HepG2 (cell line): Measurements from ENCODE around the gene PRKCZ. TPM values are rescaled to one million over a fixed set of nuclear protein-coding genes. Genes with fewer than 3 reads are reported as not detected.

Source experiments
- ATF4 ChIP-seq, 2 experiments: fragments of 450-650 bp in 1 of 2; sonication (generic) in 1 of 2; formaldehyde crosslinking; IDR thresholded peaks; 2 replicates each; pipeline versions ENCODE4 v1.5.0 to v1.8.0; 2020 to 2022; ENCODE audit warnings: mild to moderate bottlenecking in 1 of 2, missing genetic modification reagents in 1 of 2
- ELF3 ChIP-seq: IDR thresholded peaks from 2 replicates; pipeline ENCODE4 v1.6.1; 2016; ENCODE audit warnings: missing genetic modification reagents, missing compliant biosample characterization
- FOXP4 ChIP-seq: sonication (generic); formaldehyde crosslinking; IDR thresholded peaks from 2 replicates; pipeline ENCODE4 v1.4.0; 2020; ENCODE audit warnings: missing genetic modification reagents
- HBP1 ChIP-seq: IDR thresholded peaks from 2 replicates; pipeline ENCODE4 v1.6.1; 2016; ENCODE audit warnings: low read depth, control low read depth
- KDM6A ChIP-seq: IDR thresholded peaks from 2 replicates; pipeline ENCODE4 v1.6.1; 2016; ENCODE audit warnings: low read depth
- KLF15 ChIP-seq: sonication (generic); formaldehyde crosslinking; IDR thresholded peaks from 2 replicates; pipeline ENCODE4 v1.8.1; 2023; ENCODE audit warnings: borderline replicate concordance, mild to moderate bottlenecking, inconsistent platforms, missing genetic modification reagents, mixed read lengths
- KLF9 ChIP-seq: IDR thresholded peaks from 2 replicates; pipeline ENCODE4 v1.6.1; 2016; ENCODE audit warnings: low read depth
- MXI1 ChIP-seq: IDR thresholded peaks from 3 replicates; pipeline ENCODE4 v1.6.1; 2012; ENCODE audit warnings: low read depth, low read length, inconsistent platforms, borderline replicate concordance
- PAXIP1 ChIP-seq: sonication (generic); formaldehyde crosslinking; conservative IDR thresholded peaks from 2 replicates; pipeline ENCODE4 v1.4.0; 2020; ENCODE audit warnings: mild to moderate bottlenecking, missing genetic modification reagents, moderate library complexity
- SKI ChIP-seq: fragments of 450-650 bp; IDR thresholded peaks from one replicate; pipeline ENCODE4 v1.6.1; 2018; ENCODE audit warnings: mild to moderate bottlenecking; ENCODE audit not compliant: partially characterized antibody
- SOX13 ChIP-seq, 3 experiments: fragments of 450-650 bp in 1 of 3; sonication (generic) in 1 of 3; formaldehyde crosslinking in 1 of 3; IDR thresholded peaks in 2 of 3; conservative IDR thresholded peaks in 1 of 3; 2 replicates each; pipeline versions ENCODE4 v1.5.0 to v1.6.1; 2016 to 2020; ENCODE audit warnings: antibody characterized with exemption in 1 of 3, mild to moderate bottlenecking in 1 of 3, missing compliant biosample characterization in 1 of 3, missing genetic modification reagents in 1 of 3, moderate library complexity in 1 of 3
- TEAD3 ChIP-seq: optimal IDR thresholded peaks from 2 replicates; pipeline ENCODE3; 2016; ENCODE audit warnings: borderline replicate concordance
- ZBTB25 ChIP-seq: IDR thresholded peaks from 2 replicates; pipeline ENCODE4 v1.6.1; 2018; ENCODE audit warnings: missing genetic modification reagents
- ZNF513 ChIP-seq: sonication (generic); formaldehyde crosslinking; conservative IDR thresholded peaks from 2 replicates; pipeline ENCODE4 v1.5.0; 2020; ENCODE audit warnings: missing genetic modification reagents
- ZNF740 ChIP-seq: sonication (generic); formaldehyde crosslinking; IDR thresholded peaks from 2 replicates; pipeline ENCODE4 v1.4.0; 2020; ENCODE audit warnings: missing genetic modification reagents
- polyA plus RNA-seq, 8 experiments: library from polyadenylated mRNA; depleted of rRNA in 3 of 8; stranded (reverse) in 7 of 8; unstranded in 1 of 8; fragments of >200 nt; fragmentation: Illumina TruSeq in 4 of 8; extraction: Trizol in 4 of 8; gene quantifications; 2 replicates each; pipeline versions ENCODE4 v1.2.1 to v1.2.3, GENCODE V29; 2011 to 2016; ENCODE audit warnings: low read depth in 4 of 8, missing spikeins in 1 of 8, mixed read lengths in 1 of 8; ENCODE audit not compliant: insufficient read depth in 1 of 8
- total RNA-seq, 5 experiments: library from RNA; depleted of rRNA; stranded (reverse); fragments of >200 nt; fragmentation: Illumina TruSeq; extraction: Trizol; gene quantifications; 2 replicates each; pipeline ENCODE4 v1.2.3, GENCODE V29; 2016; ENCODE audit warnings: low read depth in 1 of 5

PRKCZ gene
- total and polyA plus RNA-seq, 2 of the 13 experiments (the other 11 are each of a cell fraction or from before 2014, with no cell fraction given) = 34.7 to 85.2 TPM

GRCh38 chr1:2208309-2209239, 158.4 kb downstream of the PRKCZ start (continued):
- TF ChIP-seq HBP1 (CRISPR knock-in tag) (no peak), PAXIP1 (CRISPR knock-in tag) (peak; percentile 72), KLF9 (no peak), ZNF740 (CRISPR knock-in tag) (peak; percentile 1; the same call in 1 of the 2 replicates), ELF3 (CRISPR knock-in tag) (peak; percentile 33), KLF15 (0 out of 2 replicates have a peak, but pooled peaks have one; percentile 37), SKI (peak; percentile 36), ZBTB25 (CRISPR knock-in tag) (0 out of 2 replicates have a peak, but pooled peaks have one; percentile 31), SOX13 (IDR thresholded peaks at IDR 0.05) (no peak), SOX13 (CRISPR knock-in tag; conservative IDR thresholded peaks at IDR 0.05 in 1 of 2, IDR thresholded peaks at IDR 0.05 in 1 of 2) (0 out of 4 replicates have a peak, but pooled peaks of 1 of the 2 experiments have one; percentile 16), ATF4 (CRISPR knock-in tag; IDR thresholded peaks at IDR 0.05) (0 out of 4 replicates have a peak, but pooled peaks of 1 of the 2 experiments have one; percentile 11), FOXP4 (CRISPR knock-in tag) (peak; percentile 38; the same call in 1 of the 2 replicates), ZNF513 (no peak), TEAD3 (CRISPR knock-in tag) (peak; percentile 61), KDM6A (peak; percentile 38), MXI1 (peak; percentile 50; the same call in 1 of the 3 replicates)
